OCI-LY7 (cell line): Measurements from ENCODE around the gene OR2T6. TPM values are rescaled to one million over a fixed set of nuclear protein-coding genes. Genes with fewer than 3 reads are reported as not detected.
"Not testable (repeated sequence)": the region's sequence is repeated elsewhere in the genome, so short reads cannot be mapped to it uniquely, and the experiment has no call there.

Experiments used
- BruUV-seq: library from RNA; stranded (reverse); fragments of 400-500 nt; replicated peaks from 2 replicates; lab custom pipeline; 2021; lab: Mats Ljungman, UMichigan
- CTCF ChIA-PET: fragments of 300-600 bp; sonication (Branson Sonifier 250); formaldehyde crosslinking; loops from one replicate; lab custom pipeline; 2022; ENCODE audit warnings: antibody characterized with exemption; ENCODE audit not compliant: unreplicated experiment; lab: Charles Lee
- POLR2A ChIA-PET: fragments of 300-600 bp; sonication (Branson Sonifier 250); formaldehyde crosslinking; loops from one replicate; lab custom pipeline; 2022; ENCODE audit warnings: antibody characterized with exemption; lab: Charles Lee
- DNase-seq: peaks from one replicate; pipeline ENCODE4 v3.0.0-alpha.2; 2015; ENCODE audit warnings: low spot score
- H2AFZ ChIP-seq: fragments of 200-600 bp; sonication (generic), shearing (Covaris generic); 2 replicates; pipeline ENCODE4 v1.6.1; 2014; ENCODE audit warnings: mild to moderate bottlenecking, antibody characterized with exemption, low read length, moderate library complexity
- H3K27ac ChIP-seq: fragments of 200-600 bp; sonication (generic); 2 replicates; pipeline ENCODE4 v1.5.1; 2014; ENCODE audit warnings: mixed run types, low read depth, mild to moderate bottlenecking, moderate library complexity, low read length, inconsistent platforms; ENCODE audit not compliant: poor library complexity, severe bottlenecking
- H3K36me3 ChIP-seq: fragments of 200-600 bp; sonication (generic); 2 replicates; pipeline ENCODE4 v1.6.1; 2014; ENCODE audit warnings: mild to moderate bottlenecking, antibody characterized with exemption, low read length, moderate library complexity, mixed read lengths; ENCODE audit not compliant: insufficient read depth
- H3K4me1 ChIP-seq: fragments of 200-600 bp; sonication (generic); 2 replicates; pipeline ENCODE4 v1.5.1; 2014; ENCODE audit warnings: mild to moderate bottlenecking, low read length; ENCODE audit not compliant: insufficient read depth, poor library complexity, severe bottlenecking
- H3K4me2 ChIP-seq: fragments of 200-600 bp; sonication (generic); 2 replicates; pipeline ENCODE4 v1.6.1; 2014; ENCODE audit warnings: mild to moderate bottlenecking, low read length
- H3K4me3 ChIP-seq: fragments of 200-600 bp; sonication (generic); 2 replicates; pipeline ENCODE4 v1.5.1; 2014; ENCODE audit warnings: mild to moderate bottlenecking, low read depth, low read length; ENCODE audit not compliant: poor library complexity, severe bottlenecking
- H3K79me2 ChIP-seq: fragments of 200-600 bp; sonication (generic); 2 replicates; pipeline ENCODE4 v1.6.1; 2016; ENCODE audit warnings: low read depth, mild to moderate bottlenecking, low read length, moderate library complexity, mixed read lengths; ENCODE audit not compliant: insufficient read depth
- H3K9me2 ChIP-seq: fragments of 200-600 bp; sonication (generic); 2 replicates; pipeline ENCODE4 v1.6.1; 2016; ENCODE audit warnings: mild to moderate bottlenecking, low read length, mixed read lengths; ENCODE audit not compliant: insufficient read depth
- H3K9me3 ChIP-seq: fragments of 200-600 bp; sonication (generic); 2 replicates; pipeline ENCODE4 v1.6.1; 2014; ENCODE audit warnings: mild to moderate bottlenecking, mixed run types, low read length, mixed read lengths
- H4K20me1 ChIP-seq: fragments of 200-600 bp; sonication (generic); 2 replicates; pipeline ENCODE4 v1.6.1; 2014; ENCODE audit warnings: mild to moderate bottlenecking, antibody characterized with exemption, low read length, moderate library complexity, mixed read lengths; ENCODE audit not compliant: insufficient read depth
- intact Hi-C: fragments of 100-400 bp; cut with micrococcal nuclease; formaldehyde crosslinking; loops from one replicate; pipeline ENCODE4 v1.10.0; 2022; ENCODE audit not compliant: unreplicated experiment
- total RNA-seq, 2 experiments: library from RNA; depleted of rRNA in 1 of 2; stranded (reverse); fragments of >200 nt in 1 of 2; shearing (Covaris generic) in 1 of 2; gene quantifications; 2 replicates each; pipeline ENCODE4 v1.2.3, GENCODE V29; 2014 to 2022

The OR2T6 gene
- total RNA-seq, 2 experiments from 2014 or later, result not detected

- H3K4me2 ChIP-seq, H3K4me1 ChIP-seq, H3K9me2 ChIP-seq, H3K4me3 ChIP-seq, DNase-seq, H3K9me3 ChIP-seq, H3K27ac ChIP-seq, H2AFZ ChIP-seq, intact Hi-C loops, BruUV-seq, POLR2A ChIA-PET, H3K79me2 ChIP-seq, CTCF ChIA-PET, H3K36me3 ChIP-seq, H4K20me1 ChIP-seq: not testable (repeated sequence)
These were observed 52.6 kb downstream of the OR2T6 start for GRCh38 chr1:248428192-248428533.

GRCh38 chr1:248431683-248432082, 56.1 kb downstream of the OR2T6 start:
- H2AFZ ChIP-seq, intact Hi-C loops, H3K4me2 ChIP-seq, CTCF ChIA-PET, H3K9me3 ChIP-seq, BruUV-seq, H3K79me2 ChIP-seq, H3K4me3 ChIP-seq, H3K9me2 ChIP-seq, H4K20me1 ChIP-seq, H3K4me1 ChIP-seq, POLR2A ChIA-PET, H3K27ac ChIP-seq, H3K36me3 ChIP-seq, DNase-seq: not testable (repeated sequence)

GRCh38 chr1:248432201-248432600, 56.7 kb downstream of the OR2T6 start:
- intact Hi-C loops, DNase-seq, H4K20me1 ChIP-seq, CTCF ChIA-PET, POLR2A ChIA-PET, H3K4me1 ChIP-seq, H3K9me3 ChIP-seq, H3K27ac ChIP-seq, H3K9me2 ChIP-seq, BruUV-seq, H3K79me2 ChIP-seq, H3K4me3 ChIP-seq, H3K36me3 ChIP-seq, H2AFZ ChIP-seq, H3K4me2 ChIP-seq: not testable (repeated sequence)

GRCh38 chr1:248433811-248434415, 58.4 kb downstream of the OR2T6 start:
- H3K9me3 ChIP-seq, H3K4me2 ChIP-seq, H2AFZ ChIP-seq, H3K27ac ChIP-seq, H3K4me3 ChIP-seq, H3K79me2 ChIP-seq, H3K36me3 ChIP-seq, H3K9me2 ChIP-seq, CTCF ChIA-PET, intact Hi-C loops, POLR2A ChIA-PET, H3K4me1 ChIP-seq, H4K20me1 ChIP-seq, DNase-seq, BruUV-seq: not testable (repeated sequence)

- H3K36me3 ChIP-seq, H3K4me1 ChIP-seq, CTCF ChIA-PET, intact Hi-C loops, H3K4me3 ChIP-seq, DNase-seq, H3K4me2 ChIP-seq, POLR2A ChIA-PET, H3K79me2 ChIP-seq, H2AFZ ChIP-seq, H4K20me1 ChIP-seq, BruUV-seq, H3K27ac ChIP-seq, H3K9me3 ChIP-seq, H3K9me2 ChIP-seq: not testable (repeated sequence)
These were observed 59.4 kb downstream of the OR2T6 start for GRCh38 chr1:248434913-248435312.

GRCh38 chr1:248436303-248436702, 60.8 kb downstream of the OR2T6 start:
- H4K20me1 ChIP-seq, DNase-seq, H3K27ac ChIP-seq, H3K9me3 ChIP-seq, H3K79me2 ChIP-seq, BruUV-seq, H2AFZ ChIP-seq, H3K4me3 ChIP-seq, H3K9me2 ChIP-seq, intact Hi-C loops, H3K4me2 ChIP-seq, CTCF ChIA-PET, H3K36me3 ChIP-seq, POLR2A ChIA-PET, H3K4me1 ChIP-seq: not testable (repeated sequence)
